Gastrocnemius medialis (tissue), 4 donors: ENCODE measurements around the gene THOC6. TPM values are rescaled to one million over a fixed set of nuclear protein-coding genes. Genes with fewer than 3 reads are reported as not detected.

Experiments used
- ATAC-seq, 2 donors: fragments of 150-250 bp; one replicate each; pipeline ENCODE4 v1.9.1; 2016
- DNase-seq, 2 donors: peaks; one replicate each; pipeline ENCODE4 v3.0.0-alpha.2; 2019
- H3K27ac ChIP-seq, 4 donors: fragments of 200-600 bp; sonication (generic); 1 replicate in 1 of 4; 2 replicates in 3 of 4; pipeline ENCODE4 v1.5.1; 2016 to 2018; ENCODE audit warnings: mild to moderate bottlenecking in 2 of 4, moderate library complexity in 1 of 4
- H3K27me3 ChIP-seq, 3 donors: fragments of 200-600 bp; sonication (generic) in 2 of 3; 1 replicate in 1 of 3; 2 replicates in 2 of 3; pipeline versions ENCODE4 v1.5.1 to v1.6.0; 2016 to 2019; ENCODE audit warnings: mild to moderate bottlenecking in 1 of 3, moderate library complexity in 1 of 3
- H3K36me3 ChIP-seq, 2 donors: fragments of 200-600 bp; sonication (generic) in 1 of 2; one replicate each; pipeline ENCODE4 v1.5.1; 2017 to 2018
- H3K4me1 ChIP-seq, 2 donors: fragments of 200-600 bp; sonication (generic) in 1 of 2; one replicate each; pipeline ENCODE4 v1.5.1; 2016 to 2017; ENCODE audit warnings: mild to moderate bottlenecking in 2 of 2
- H3K4me3 ChIP-seq, 4 donors: fragments of 200-600 bp; sonication (generic) in 3 of 4; 1 replicate in 1 of 4; 2 replicates in 3 of 4; pipeline ENCODE4 v1.5.1; 2016 to 2019; ENCODE audit warnings: mild to moderate bottlenecking in 2 of 4
- H3K9me3 ChIP-seq, 3 donors: fragments of 200-600 bp; sonication (generic) in 2 of 3; 1 replicate in 1 of 3; 2 replicates in 2 of 3; pipeline ENCODE4 v1.5.1; 2016 to 2019
- CTCF ChIP-seq, 5 experiments: fragments of 450-650 bp in 3 of 5; fragments of 200-600 bp in 2 of 5; sonication (generic) in 2 of 5; IDR thresholded peaks in 4 of 5; conservative IDR thresholded peaks in 1 of 5; 1 replicate in 4 of 5; 2 replicates in 1 of 5; pipeline ENCODE4 v1.5.1; 2016 to 2019; ENCODE audit warnings: antibody characterized with exemption in 5 of 5, mild to moderate bottlenecking in 3 of 5, moderate library complexity in 3 of 5
- POLR2A ChIP-seq, 2 donors: fragments of 450-650 bp; IDR thresholded peaks; one replicate each; pipeline ENCODE4 v1.6.1; 2017; ENCODE audit warnings: antibody characterized with exemption in 2 of 2, mild to moderate bottlenecking in 2 of 2, moderate library complexity in 2 of 2
- in situ Hi-C, 4 donors: fragments of 200-750 bp; cut with MboI; loops; one replicate each; pipeline versions ENCODE4 v1.15.0 to v1.8.0; 2017; ENCODE audit warnings: low sequenced_read_pairs in 4 of 4
- intact Hi-C: fragments of 100-400 bp; cut with DNase I; formaldehyde crosslinking; loops from one replicate; pipeline ENCODE4 v1.15.1; 2023; ENCODE audit warnings: low total_unique reads
- total RNA-seq, 4 donors: library from RNA; depleted of rRNA; stranded (reverse); fragments of >200 nt; gene quantifications; one replicate each; pipeline versions ENCODE4 v1.1.0 to v1.2.3, GENCODE V29; 2016

Gene THOC6
- total RNA-seq, 4 donors from 2014 or later: 15.0 to 31.1 (median 21.5) TPM

DNA sequence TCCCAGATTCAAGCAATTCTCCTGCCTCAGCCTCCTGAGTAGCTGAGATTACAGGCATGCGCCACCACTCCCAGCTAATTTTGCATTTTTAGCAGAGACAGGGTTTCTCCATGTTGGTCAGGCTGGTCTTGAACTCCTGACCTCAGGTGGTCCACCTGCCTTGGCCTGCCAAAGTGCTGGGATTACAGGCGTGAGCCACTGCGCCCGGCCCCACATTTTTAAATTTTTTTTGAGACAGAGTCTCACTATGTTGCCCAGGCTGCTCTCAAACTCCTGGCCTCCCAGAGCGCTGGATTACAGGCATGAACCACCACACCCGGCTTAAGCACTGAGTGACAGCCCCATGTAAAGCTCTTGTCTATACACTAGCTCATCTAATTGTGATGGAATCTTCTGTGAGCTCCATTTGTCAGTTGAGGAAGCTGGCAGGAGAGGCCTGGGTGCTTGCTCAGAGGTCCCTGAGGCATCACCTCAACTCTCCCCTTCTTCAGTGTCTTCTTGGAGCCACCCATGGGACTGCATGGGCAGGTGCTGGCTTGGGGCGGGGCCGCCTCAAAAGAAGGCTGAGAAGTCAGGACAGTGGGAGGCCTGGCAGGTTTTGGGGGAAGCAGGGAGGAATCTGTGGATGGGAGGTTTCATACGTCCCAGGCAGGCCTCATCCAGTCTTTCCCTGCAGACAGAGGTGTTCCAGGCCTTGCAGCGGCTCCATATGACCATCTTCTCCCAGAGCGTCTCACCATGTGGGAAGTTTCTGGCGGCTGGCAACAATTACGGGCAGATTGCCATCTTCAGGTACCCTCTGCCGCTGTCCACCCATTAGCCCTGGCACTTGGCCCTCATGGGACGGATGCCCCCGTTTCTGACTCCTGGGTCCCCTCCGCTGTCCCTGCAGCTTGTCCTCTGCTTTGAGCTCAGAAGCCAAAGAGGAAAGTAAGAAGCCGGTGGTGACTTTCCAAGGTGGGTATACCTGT is 1.5 kb downstream of the THOC6 start:
- intact Hi-C loops (no loop called here), in situ Hi-C loops (no loop called here)
- Histone ChIP-seq H3K27me3 (peaks cover 16 to 17% (median 16%) of the 10 kb centered on the region in 3 donors), H3K9me3 (no peaks in the 10 kb centered on the region), H3K36me3 (peaks cover 0 to 19% of the 10 kb centered on the region in 2 donors), H3K4me3 (no peak overlapping the region), H3K27ac (no peak overlapping the region), H3K4me1 (peaks cover 32 to 56% of the 10 kb centered on the region in 2 donors)
- no peak for ATAC-seq
- no peak for TF ChIP-seq POLR2A (IDR thresholded peaks at IDR 0.05)
- TF ChIP-seq CTCF (IDR thresholded peaks at IDR 0.05 in 4 of 5, conservative IDR thresholded peaks at IDR 0.05 in 1 of 5): no peak
- DNase-seq: no peak

- intact Hi-C loops (no loop called here), in situ Hi-C loops (no loop called here)
- Histone ChIP-seq H3K36me3 (peaks cover 0 to 19% of the 10 kb centered on the region in 2 donors), H3K27ac (no peak overlapping the region), H3K27me3 (peaks cover 22 to 23% (median 23%) of the 10 kb centered on the region in 3 donors), H3K4me1 (peaks cover 32 to 49% of the 10 kb centered on the region in 2 donors), H3K4me3 (no peak overlapping the region), H3K9me3 (no peaks in the 10 kb centered on the region)
- ATAC-seq: no peak
- no peak for DNase-seq
- TF ChIP-seq CTCF (IDR thresholded peaks at IDR 0.05 in 4 of 5, conservative IDR thresholded peaks at IDR 0.05 in 1 of 5): no peak
- no peak for TF ChIP-seq POLR2A (IDR thresholded peaks at IDR 0.05)
Measured at GRCh38 chr16:3026003-3026378, 2.2 kb downstream of the THOC6 start.

DNA sequence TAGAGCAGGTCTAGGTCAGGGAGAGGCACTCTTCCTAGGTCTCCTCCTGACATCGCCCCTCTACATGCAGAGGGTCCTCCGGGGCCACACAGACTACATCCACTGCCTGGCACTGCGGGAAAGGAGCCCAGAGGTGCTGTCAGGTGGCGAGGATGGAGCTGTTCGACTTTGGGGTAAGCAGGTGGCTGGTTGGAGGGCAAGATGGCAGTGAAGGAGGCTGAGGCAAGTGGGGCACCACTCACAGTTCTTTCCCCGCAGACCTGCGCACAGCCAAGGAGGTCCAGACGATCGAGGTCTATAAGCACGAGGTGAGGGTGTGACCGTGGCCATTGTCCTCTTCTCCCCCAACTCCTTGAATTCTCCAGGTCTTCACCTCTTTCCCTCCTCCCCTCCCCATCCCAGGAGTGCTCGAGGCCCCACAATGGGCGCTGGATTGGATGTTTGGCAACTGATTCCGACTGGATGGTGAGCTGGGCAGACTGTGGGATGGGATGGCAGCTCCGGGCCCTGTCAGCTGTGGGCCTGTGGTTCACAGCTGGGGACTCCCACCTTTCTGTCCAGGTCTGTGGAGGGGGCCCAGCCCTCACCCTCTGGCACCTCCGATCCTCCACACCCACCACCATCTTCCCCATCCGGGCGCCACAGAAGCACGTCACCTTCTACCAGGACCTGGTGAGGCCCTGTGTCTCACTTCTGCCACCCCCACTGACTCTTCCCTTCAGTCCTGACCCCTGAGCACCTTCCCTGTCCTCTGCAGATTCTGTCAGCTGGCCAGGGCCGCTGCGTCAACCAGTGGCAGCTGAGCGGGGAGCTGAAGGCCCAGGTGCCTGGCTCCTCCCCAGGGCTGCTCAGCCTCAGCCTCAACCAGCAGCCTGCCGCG is 3.0 kb downstream of the THOC6 start:
- no peak for DNase-seq
- intact Hi-C loops: no loop called here

DNA sequence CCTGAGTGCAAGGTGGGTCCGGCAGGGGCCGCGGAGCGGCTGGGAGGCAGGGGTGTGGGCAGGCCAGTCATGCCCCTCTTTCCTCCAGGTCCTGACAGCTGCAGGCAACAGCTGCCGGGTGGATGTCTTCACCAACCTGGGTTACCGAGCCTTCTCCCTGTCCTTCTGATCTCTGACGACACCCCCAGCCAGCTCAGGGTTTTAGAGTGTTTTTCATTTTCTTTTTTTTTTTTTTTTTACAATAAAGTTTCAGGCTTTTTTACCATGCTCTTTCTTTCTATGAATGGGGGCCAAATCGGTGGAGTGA is 3.6 kb downstream of the THOC6 start:
- no peaks in the 10 kb centered on the region for H3K9me3 ChIP-seq
- no peak overlapping the region for H3K27ac ChIP-seq
- intact Hi-C loops: no loop called here
- in situ Hi-C loops: no loop called here
- H3K4me1 ChIP-seq: peaks cover 21 to 35% of the 10 kb centered on the region in 2 donors
- no peak for ATAC-seq
- no peak for TF ChIP-seq CTCF (IDR thresholded peaks at IDR 0.05 in 4 of 5, conservative IDR thresholded peaks at IDR 0.05 in 1 of 5)
- TF ChIP-seq POLR2A (IDR thresholded peaks at IDR 0.05): no peak
- no peak overlapping the region for H3K4me3 ChIP-seq
- H3K27me3 ChIP-seq: peaks cover 28 to 35% (median 32%) of the 10 kb centered on the region in 3 donors
- no peak for DNase-seq
- H3K36me3 ChIP-seq: peaks cover 0 to 19% of the 10 kb centered on the region in 2 donors

More for the DNA sequence above, 3.0 kb downstream of the THOC6 start:
- no peak for ATAC-seq
- Histone ChIP-seq H3K4me3 (no peak overlapping the region), H3K4me1 (peaks cover 27 to 41% of the 10 kb centered on the region in 2 donors), H3K9me3 (no peaks in the 10 kb centered on the region), H3K36me3 (peaks cover 0 to 19% of the 10 kb centered on the region in 2 donors), H3K27me3 (peaks cover 28 to 29% (median 28%) of the 10 kb centered on the region in 3 donors), H3K27ac (no peak overlapping the region)
- in situ Hi-C loops: no loop called here
- TF ChIP-seq CTCF (IDR thresholded peaks at IDR 0.05 in 4 of 5, conservative IDR thresholded peaks at IDR 0.05 in 1 of 5) (no peak), POLR2A (IDR thresholded peaks at IDR 0.05) (no peak)
